Measurements from ENCODE around the gene CXCL16. TPM values are rescaled to one million over a fixed set of nuclear protein-coding genes. Genes with fewer than 3 reads are reported as not detected.

The CXCL16 gene
- total RNA-seq, 1 donor from 2014 or later = 3.5 TPM

- DNase-seq = no peak
- CTCF ChIA-PET = no interaction called here
- no peaks in the 10 kb centered on the region for H3K36me3 Mint-ChIP-seq (ENCODE audit: low read depth)
These were observed 5.6 kb upstream of the CXCL16 start for GRCh38 chr17:4744999-4745969.

GRCh38 chr17:4743898-4744297, 4.2 kb upstream of the CXCL16 start:
- DNase-seq = no peak
- Mint-ChIP-seq H3K9me3 (no peaks in the 10 kb centered on the region), H3K27ac (no peak overlapping the region), H3K4me1 (peaks cover 22% of the 10 kb centered on the region), H3K4me3 (no peak overlapping the region), H3K27me3 (peaks cover 12% of the 10 kb centered on the region), H3K36me3 (ENCODE audit: low read depth) (no peaks in the 10 kb centered on the region)
- intact Hi-C loops (cut with micrococcal nuclease) = no loop called here
- ChIA-PET POLR2A (no interaction called here), CTCF (no interaction called here)
- no peak for ATAC-seq (ENCODE audit: low read depth)
- no peak for TF ChIP-seq CTCF (IDR thresholded peaks at IDR 0.05)

More at GRCh38 chr17:4744999-4745969, 5.6 kb upstream of the CXCL16 start:
- ATAC-seq (ENCODE audit: low read depth) = no peak
- Mint-ChIP-seq H3K27ac (no peak overlapping the region), H3K9me3 (no peaks in the 10 kb centered on the region), H3K27me3 (peaks cover 17% of the 10 kb centered on the region), H3K4me1 (peaks cover 16% of the 10 kb centered on the region), H3K4me3 (no peak overlapping the region)
- no peak for TF ChIP-seq CTCF (IDR thresholded peaks at IDR 0.05)
- POLR2A ChIA-PET = no interaction called here
- intact Hi-C loops (cut with micrococcal nuclease) = no loop called here

- CTCF ChIA-PET = no interaction called here
- Mint-ChIP-seq H3K27ac (no peak overlapping the region), H3K4me3 (no peak overlapping the region), H3K36me3 (ENCODE audit: low read depth) (no peaks in the 10 kb centered on the region), H3K27me3 (peaks cover 11% of the 10 kb centered on the region), H3K4me1 (peaks cover 22% of the 10 kb centered on the region), H3K9me3 (no peaks in the 10 kb centered on the region)
- intact Hi-C loops (cut with micrococcal nuclease) = no loop called here
- ATAC-seq (ENCODE audit: low read depth) = no peak
- no peak for TF ChIP-seq CTCF (IDR thresholded peaks at IDR 0.05)
- POLR2A ChIA-PET = no interaction called here
- no peak for DNase-seq
These were observed 3.5 kb upstream of the CXCL16 start for GRCh38 chr17:4743216-4743615.

- no peak for TF ChIP-seq CTCF (IDR thresholded peaks at IDR 0.05)
- CTCF ChIA-PET = no interaction called here
- POLR2A ChIA-PET = no interaction called here
- Mint-ChIP-seq H3K36me3 (ENCODE audit: low read depth) (no peaks in the 10 kb centered on the region), H3K27me3 (peaks cover 11% of the 10 kb centered on the region), H3K27ac (no peak overlapping the region), H3K9me3 (no peaks in the 10 kb centered on the region), H3K4me1 (peaks cover 18% of the 10 kb centered on the region), H3K4me3 (no peak overlapping the region)
- no peak for ATAC-seq (ENCODE audit: low read depth)
- no peak for DNase-seq
- intact Hi-C loops (cut with micrococcal nuclease) = no loop called here
These were observed 2.9 kb upstream of the CXCL16 start for GRCh38 chr17:4742629-4743028.

- TF ChIP-seq CTCF (IDR thresholded peaks at IDR 0.05) = no peak
- ATAC-seq (ENCODE audit: low read depth) = no peak
- intact Hi-C loops (cut with micrococcal nuclease) = no loop called here
- Mint-ChIP-seq H3K27ac (no peak overlapping the region), H3K9me3 (no peaks in the 10 kb centered on the region), H3K27me3 (peaks cover 11% of the 10 kb centered on the region), H3K4me3 (no peak overlapping the region), H3K4me1 (peaks cover 18% of the 10 kb centered on the region), H3K36me3 (ENCODE audit: low read depth) (no peaks in the 10 kb centered on the region)
- DNase-seq = no peak
- ChIA-PET POLR2A (interaction anchor here (0.9 kb wide), 1 partner anchor 48 kb away, joined by 3 read pairs; no protein-coding TSS in a partner anchor), CTCF (no interaction called here)
These were observed 2.4 kb upstream of the CXCL16 start for GRCh38 chr17:4742133-4742532.
